Esophagus (tissue), 2 donors: ENCODE measurements around the gene LSP1. TPM values are rescaled to one million over a fixed set of nuclear protein-coding genes. Genes with fewer than 3 reads are reported as not detected.
A peak's percentile ranks its signal among the peaks of the same experiment; 100 is the strongest.

Source experiments
- H3K27ac ChIP-seq, 2 donors: one replicate each; pipeline ENCODE4 v1.5.1; 2013; ENCODE audit warnings: low read depth in 2 of 2, mild to moderate bottlenecking in 2 of 2, inconsistent platforms in 1 of 2, low read length in 1 of 2, moderate library complexity in 1 of 2
- H3K27me3 ChIP-seq, 2 donors: one replicate each; pipeline ENCODE4 v1.6.1; 2013; ENCODE audit warnings: low read length in 2 of 2, control low read depth in 1 of 2, mild to moderate bottlenecking in 1 of 2; ENCODE audit not compliant: insufficient read depth in 2 of 2, control insufficient read depth in 1 of 2
- H3K36me3 ChIP-seq, 2 donors: one replicate each; pipeline ENCODE4 v1.6.1; 2013; ENCODE audit warnings: low read length in 1 of 2; ENCODE audit not compliant: control insufficient read depth in 2 of 2, insufficient read depth in 2 of 2
- H3K4me1 ChIP-seq, 2 donors: one replicate each; pipeline ENCODE4 v1.6.1; 2013; ENCODE audit warnings: low read length in 1 of 2; ENCODE audit not compliant: control insufficient read depth in 2 of 2, insufficient read depth in 2 of 2
- H3K4me3 ChIP-seq, 2 donors: one replicate each; pipeline ENCODE4 v1.5.1; 2013; ENCODE audit warnings: low read length in 2 of 2, mild to moderate bottlenecking in 2 of 2, low read depth in 1 of 2, moderate library complexity in 1 of 2
- H3K9me3 ChIP-seq, 2 donors: one replicate each; pipeline ENCODE4 v1.6.1; 2013; ENCODE audit warnings: mild to moderate bottlenecking in 2 of 2, low read depth in 1 of 2, low read length in 1 of 2, moderate library complexity in 1 of 2; ENCODE audit not compliant: control insufficient read depth in 2 of 2, insufficient read depth in 1 of 2
- WGBS, 2 donors: extraction: QIAGEN DNeasy Blood & Tissue Kit; methylation state at CpG; one replicate each; pipeline ENCODE4 v1.1.7; 2013; 5-methylcytosine and 5-hydroxymethylcytosine counted together
- polyA plus RNA-seq, 2 donors: library from polyadenylated mRNA; stranded (reverse); fragments of 200-250 nt; gene quantifications; one replicate each; pipeline ENCODE4 v1.2.3, GENCODE V29; 2013
- donor health status: healthy with polysubstance abuse.
- donor health status: Bipolar disorder and iron deficiency.

LSP1 gene
- polyA plus RNA-seq, 2 donors = 23.7 to 130 TPM

GRCh38 chr11:1835671-1836010 lies 17.2 kb upstream of the LSP1 start:
- H3K4me3 ChIP-seq = peak overlapping the region in 1 of 2 donors; percentile 57
- no peaks in the 10 kb centered on the region for H3K27me3 ChIP-seq
- peak overlapping the region; percentile 88 to 91 for H3K27ac ChIP-seq
- 63 to 85% methylated on average over 12 of the region's 12 CpGs for WGBS, 2 donors
- peaks cover 8 to 54% of the 10 kb centered on the region in 2 donors for H3K4me1 ChIP-seq
- no peaks in the 10 kb centered on the region for H3K9me3 ChIP-seq
- peaks cover 0 to 4% of the 10 kb centered on the region in 2 donors for H3K36me3 ChIP-seq

DNA sequence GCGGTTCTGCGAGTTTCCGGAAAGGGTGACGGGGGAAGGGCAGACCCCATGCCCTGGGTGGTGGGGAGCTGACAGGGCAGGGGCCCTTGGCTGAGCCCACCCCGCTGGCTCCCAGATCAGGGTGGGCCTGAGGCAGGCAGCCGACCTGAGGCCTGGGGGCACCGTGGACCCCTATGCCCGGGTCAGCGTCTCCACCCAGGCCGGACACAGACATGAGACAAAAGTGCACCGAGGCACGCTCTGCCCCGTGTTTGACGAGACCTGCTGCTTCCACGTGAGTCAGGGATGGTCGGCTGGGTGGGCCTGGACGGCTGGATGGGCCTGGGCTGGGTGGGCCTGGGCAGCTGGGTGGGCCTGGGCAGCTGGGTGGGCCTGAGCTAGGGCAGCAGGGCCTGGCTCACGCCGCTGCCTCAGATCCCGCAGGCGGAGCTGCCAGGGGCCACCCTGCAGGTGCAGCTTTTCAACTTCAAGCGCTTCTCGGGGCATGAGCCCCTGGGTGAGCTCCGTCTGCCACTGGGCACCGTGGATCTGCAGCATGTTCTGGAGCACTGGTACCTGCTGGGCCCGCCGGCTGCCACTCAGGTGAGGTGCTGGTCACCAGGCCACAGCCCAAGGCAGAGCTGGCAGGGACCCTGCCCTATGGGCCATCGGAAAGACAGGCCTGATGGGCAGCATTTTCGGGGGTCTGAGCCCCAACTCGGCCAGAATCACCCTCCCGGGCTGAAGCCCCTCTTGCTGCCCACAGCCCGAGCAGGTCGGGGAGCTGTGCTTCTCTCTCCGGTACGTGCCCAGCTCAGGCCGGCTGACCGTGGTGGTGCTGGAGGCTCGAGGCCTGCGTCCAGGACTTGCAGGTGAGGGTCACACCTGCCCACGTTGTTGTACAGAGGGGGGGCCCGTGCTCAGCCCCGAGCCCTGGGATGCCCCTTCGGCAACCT lies 16.6 kb upstream of the LSP1 start:
- H3K27me3 ChIP-seq = no peaks in the 10 kb centered on the region
- H3K4me3 ChIP-seq = peak overlapping the region in 1 of 2 donors; percentile 57
- peaks cover 7 to 48% of the 10 kb centered on the region in 2 donors for H3K4me1 ChIP-seq
- peak overlapping the region in 1 of 2 donors; percentile 8 for H3K27ac ChIP-seq
- 57 to 84% methylated on average over 43 of the region's 43 CpGs for WGBS, 2 donors
- H3K36me3 ChIP-seq = peaks cover 0 to 8% of the 10 kb centered on the region in 2 donors
- no peaks in the 10 kb centered on the region for H3K9me3 ChIP-seq

DNA sequence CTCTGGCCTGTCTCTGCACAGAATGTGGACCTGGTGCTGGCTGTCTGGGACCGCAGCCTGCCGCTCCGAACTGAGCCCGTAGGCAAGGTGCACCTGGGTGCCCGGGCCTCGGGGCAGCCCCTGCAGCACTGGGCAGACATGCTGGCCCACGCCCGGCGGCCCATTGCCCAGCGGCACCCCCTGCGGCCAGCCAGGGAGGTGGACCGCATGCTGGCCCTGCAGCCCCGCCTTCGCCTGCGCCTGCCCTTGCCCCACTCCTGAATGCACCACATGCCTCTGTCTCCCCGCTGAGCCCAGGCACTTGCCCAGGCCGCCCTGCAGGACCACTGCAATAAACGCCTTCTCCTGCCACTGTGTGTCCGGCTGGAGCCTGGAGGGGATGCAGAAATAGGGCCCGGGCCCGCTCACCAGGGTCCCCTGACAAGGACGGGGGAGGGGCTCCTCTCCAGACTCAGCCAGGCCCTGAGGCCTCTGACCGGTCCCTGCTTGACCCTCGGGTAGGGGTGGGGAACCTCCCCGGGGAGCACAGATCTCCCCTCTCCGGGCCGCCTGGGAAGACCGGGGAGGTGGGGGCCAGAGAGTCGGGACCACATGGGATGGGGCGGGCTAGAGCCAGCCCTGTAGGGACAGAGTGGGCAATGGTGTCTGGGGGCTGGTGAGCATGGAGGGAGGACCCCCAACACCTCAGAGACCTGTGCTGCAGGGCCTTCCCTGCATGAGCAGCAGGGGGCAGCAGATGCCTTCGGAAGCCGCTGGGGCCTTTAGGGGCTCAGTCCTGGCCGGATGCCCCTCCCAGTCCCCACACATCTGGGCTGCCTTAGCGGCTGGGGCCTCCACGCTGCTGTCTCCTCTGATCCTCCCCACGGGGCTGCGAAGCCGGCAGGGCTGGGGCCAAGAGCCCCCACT lies 15.5 kb upstream of the LSP1 start:
- peak overlapping the region in 1 of 2 donors; percentile 57 for H3K4me3 ChIP-seq
- H3K36me3 ChIP-seq = peaks cover 0 to 9% of the 10 kb centered on the region in 2 donors
- WGBS, 2 donors = 36 to 46% methylated on average over 34 to 38 of the region's 38 CpGs
- H3K27me3 ChIP-seq = no peaks in the 10 kb centered on the region
- peaks cover 4 to 41% of the 10 kb centered on the region in 2 donors for H3K4me1 ChIP-seq
- no peak overlapping the region for H3K27ac ChIP-seq
- no peaks in the 10 kb centered on the region for H3K9me3 ChIP-seq

DNA sequence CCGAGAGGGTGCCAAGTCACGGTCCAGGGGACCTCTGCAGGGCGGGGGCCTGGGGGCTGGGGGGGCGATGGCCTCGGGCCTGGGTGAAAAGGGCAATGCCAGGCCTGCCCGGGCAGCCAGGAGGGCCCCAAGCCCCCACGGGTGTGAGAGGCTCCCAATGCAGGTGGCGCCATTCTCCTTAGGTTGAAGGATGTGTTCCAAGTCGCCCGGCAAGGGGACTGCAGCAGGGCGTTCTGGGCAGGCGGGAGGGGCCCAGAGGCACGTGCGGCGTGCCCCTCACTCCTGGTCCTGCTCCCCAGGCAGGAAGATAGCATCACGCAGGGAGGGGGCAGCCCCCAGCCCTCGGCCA lies 14.8 kb upstream of the LSP1 start:
- Histone ChIP-seq H3K36me3 (peaks cover 0 to 9% of the 10 kb centered on the region in 2 donors), H3K27me3 (no peaks in the 10 kb centered on the region), H3K9me3 (no peaks in the 10 kb centered on the region), H3K27ac (no peak overlapping the region), H3K4me1 (peaks cover 3 to 45% of the 10 kb centered on the region in 2 donors), H3K4me3 (no peak overlapping the region)
- WGBS, 2 donors = 44 to 50% methylated on average over 14 to 17 of the region's 17 CpGs

DNA sequence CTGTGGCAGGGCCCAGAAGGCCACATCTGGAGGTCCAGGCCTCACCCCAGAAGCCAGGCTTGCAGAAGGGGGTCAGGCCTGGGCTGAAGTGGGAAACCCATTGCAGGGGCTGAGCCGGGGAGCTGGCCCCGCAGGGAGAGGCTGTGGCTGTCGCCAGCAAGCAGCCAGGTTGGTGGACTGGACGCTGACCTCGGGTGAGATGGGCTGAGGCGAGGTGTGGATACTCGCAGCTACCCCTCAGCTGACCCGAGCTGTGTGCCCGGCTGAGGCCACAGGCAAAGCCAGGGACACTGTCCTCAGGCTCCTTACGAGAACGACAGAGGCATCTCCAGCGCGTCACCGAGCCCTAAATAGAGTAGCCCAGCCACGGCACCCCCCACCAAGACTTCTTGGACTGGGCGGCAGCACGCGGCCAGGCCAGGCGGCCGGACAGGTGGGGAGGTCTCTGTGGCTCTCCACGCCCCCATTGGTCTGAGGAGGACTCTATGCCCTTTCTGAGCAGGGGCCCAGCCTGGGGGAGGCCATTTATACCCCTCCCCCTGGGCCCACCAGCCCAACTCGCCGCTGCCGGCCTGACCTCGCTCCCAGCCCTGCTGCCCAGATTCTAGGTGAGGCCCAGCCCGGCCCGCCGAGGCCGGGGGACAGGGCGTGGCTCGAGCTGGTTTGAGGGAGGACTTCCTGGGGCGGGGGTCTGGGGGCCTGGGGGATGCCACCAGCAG lies 14.3 kb upstream of the LSP1 start, which contains the start of gene TNNI2:
TSS of gene TNNI2 (plus strand) at position 556 of the 719 bp plus-strand sequence. CDS start 716 bp downstream, outside the sequence.
- no peaks in the 10 kb centered on the region for H3K27me3 ChIP-seq
- peaks cover 0 to 41% of the 10 kb centered on the region in 2 donors for H3K4me1 ChIP-seq
- H3K4me3 ChIP-seq = no peak within 1 kb of the TSS
- H3K27ac ChIP-seq = no peak within 1 kb of the TSS
- 85 to 88% methylated on average over 28 to 32 of the region's 32 CpGs for WGBS, 2 donors
- no peaks in the 10 kb centered on the region for H3K9me3 ChIP-seq
- peaks cover 0 to 9% of the 10 kb centered on the region in 2 donors for H3K36me3 ChIP-seq

DNA sequence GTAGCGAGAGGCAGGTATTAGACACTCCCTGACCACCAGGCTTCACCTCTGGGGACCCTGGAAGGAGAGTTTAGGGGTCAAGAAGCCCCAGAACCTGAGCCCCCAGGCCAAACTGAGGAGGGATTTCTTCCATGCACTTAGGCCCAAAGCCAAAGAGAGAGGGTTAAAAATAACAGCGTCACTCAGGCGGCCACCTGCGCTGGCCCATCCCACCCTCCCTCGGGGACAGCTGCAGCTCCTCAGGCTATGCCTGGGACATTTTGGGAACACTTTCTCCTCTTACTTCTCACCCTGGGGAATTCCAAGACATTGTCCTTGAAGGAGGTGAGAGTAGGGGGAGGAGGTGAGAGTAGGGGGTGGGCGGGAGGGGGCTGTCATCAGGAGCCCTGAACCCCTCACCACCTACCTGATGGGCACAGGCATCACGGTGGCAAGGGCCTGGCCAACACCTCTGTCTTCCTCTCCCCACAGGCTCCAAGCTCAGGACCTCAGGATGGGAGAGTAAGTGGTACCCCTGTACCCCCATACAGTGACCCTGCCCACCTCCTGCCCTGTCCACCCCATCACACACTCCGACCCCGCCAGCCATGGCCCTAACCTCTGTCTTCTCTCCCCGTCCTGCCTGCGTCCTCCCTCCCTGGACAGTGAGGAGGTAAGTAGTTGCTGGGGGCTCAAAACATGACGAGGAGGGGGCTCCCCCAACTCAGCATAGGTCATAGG lies 13.5 kb upstream of the LSP1 start:
- no peaks in the 10 kb centered on the region for H3K27me3 ChIP-seq
- no peak overlapping the region for H3K4me3 ChIP-seq
- 74% methylated on average over 12 of the region's 12 CpGs for WGBS, 2 donors
- H3K9me3 ChIP-seq = no peaks in the 10 kb centered on the region
- H3K36me3 ChIP-seq = peaks cover 0 to 9% of the 10 kb centered on the region in 2 donors
- H3K27ac ChIP-seq = no peak overlapping the region
- peaks cover 0 to 37% of the 10 kb centered on the region in 2 donors for H3K4me1 ChIP-seq

GRCh38 chr11:1839924-1840779 lies 12.7 kb upstream of the LSP1 start:
- no peak overlapping the region for H3K27ac ChIP-seq
- H3K4me3 ChIP-seq = no peak overlapping the region
- peaks cover 0 to 9% of the 10 kb centered on the region in 2 donors for H3K36me3 ChIP-seq
- no peaks in the 10 kb centered on the region for H3K27me3 ChIP-seq
- peaks cover 0 to 35% of the 10 kb centered on the region in 2 donors for H3K4me1 ChIP-seq
- H3K9me3 ChIP-seq = no peaks in the 10 kb centered on the region
- WGBS, 2 donors = 81% methylated on average over 20 to 26 of the region's 26 CpGs

GRCh38 chr11:1840780-1841480 lies 12.0 kb upstream of the LSP1 start:
- Histone ChIP-seq H3K36me3 (peaks cover 0 to 9% of the 10 kb centered on the region in 2 donors), H3K9me3 (no peaks in the 10 kb centered on the region), H3K27ac (no peak overlapping the region), H3K4me3 (no peak overlapping the region), H3K27me3 (no peaks in the 10 kb centered on the region), H3K4me1 (peaks cover 0 to 27% of the 10 kb centered on the region in 2 donors)
- WGBS, 2 donors = 88 to 93% methylated on average over 37 of the region's 37 CpGs
